Measurements from ENCODE around the gene TBL3. TPM values are rescaled to one million over a fixed set of nuclear protein-coding genes. Genes with fewer than 3 reads are reported as not detected.
"Not testable (repeated sequence)": the region's sequence is repeated elsewhere in the genome, so short reads cannot be mapped to it uniquely, and the experiment has no call there.

Gene TBL3
- total and polyA plus RNA-seq, 4 donors, result 12.5 to 24.3 (median 14.2) TPM

GRCh38 chr16:1950559-1950958 is 21.3 kb upstream of the TBL3 start (continued):
- no peak for TF ChIP-seq ZBTB33 (IDR thresholded peaks at IDR 0.05)
- TF ChIP-seq JUND (IDR thresholded peaks at IDR 0.05), result no peak
- no peak for TF ChIP-seq FOXA1 (IDR thresholded peaks at IDR 0.05)
- TF ChIP-seq ATF3 (IDR thresholded peaks at IDR 0.05), result no peak
- no peak for TF ChIP-seq YY1 (IDR thresholded peaks at IDR 0.05)
- TF ChIP-seq FOXA2 (IDR thresholded peaks at IDR 0.05), result no peak
- no peak for TF ChIP-seq EGR1 (IDR thresholded peaks at IDR 0.05; ENCODE audit: low read depth in 2 of 2)
- TF ChIP-seq HNF4A (conservative IDR thresholded peaks at IDR 0.05), result no peak

GRCh38 chr16:1953734-1954133 is 18.1 kb upstream of the TBL3 start:
- no peak for DNase-seq (ENCODE audit: low spot score)
- WGBS, result 95% methylated on average over 22 of the region's 22 CpGs
- no peak overlapping the region for H3K27ac ChIP-seq (ENCODE audit: low read depth in 1 of 2, low read length in 2 of 2)
- no peaks in the 10 kb centered on the region for H3K27me3 ChIP-seq (ENCODE audit: control insufficient read depth in 4 of 4, insufficient read depth in 4 of 4, low read length in 3 of 4)
- TF ChIP-seq REST (IDR thresholded peaks at IDR 0.05), result no peak
- no peak for TF ChIP-seq SP1 (IDR thresholded peaks at IDR 0.05)
- H3K4me1 ChIP-seq (ENCODE audit: control insufficient read depth in 4 of 4, insufficient read depth in 4 of 4, low read length in 3 of 4), result peaks cover under 1 to 3% (median 2%) of the 10 kb centered on the region in 4 donors
- H3K9me3 ChIP-seq (ENCODE audit: control insufficient read depth in 4 of 4, low read length in 3 of 4), result no peaks in the 10 kb centered on the region
- H3K9ac ChIP-seq (ENCODE audit: low read depth in 1 of 2, low read length in 2 of 2), result no peak overlapping the region
- no peaks in the 10 kb centered on the region for H3K36me3 ChIP-seq (ENCODE audit: control insufficient read depth in 4 of 4, insufficient read depth in 3 of 4, low read depth in 1 of 4, low read length in 3 of 4)
- no peak overlapping the region for H3K4me3 ChIP-seq (ENCODE audit: low read depth in 1 of 3, low read length in 3 of 3)

- DNase-seq (ENCODE audit: low spot score); H3K4me3 ChIP-seq (ENCODE audit: low read depth in 1 of 3, low read length in 3 of 3); H3K9ac ChIP-seq (ENCODE audit: low read depth in 1 of 2, low read length in 2 of 2); H3K27me3 ChIP-seq (ENCODE audit: control insufficient read depth in 4 of 4, insufficient read depth in 4 of 4, low read length in 3 of 4); H3K27ac ChIP-seq (ENCODE audit: low read depth in 1 of 2, low read length in 2 of 2); H3K9me3 ChIP-seq (ENCODE audit: control insufficient read depth in 4 of 4, low read length in 3 of 4): not testable (repeated sequence)
- Histone ChIP-seq H3K36me3 (ENCODE audit: control insufficient read depth in 4 of 4, insufficient read depth in 3 of 4, low read depth in 1 of 4, low read length in 3 of 4) (peaks cover 0 to 14% (median 6%) of the 10 kb centered on the region in 4 donors), H3K4me1 (ENCODE audit: control insufficient read depth in 4 of 4, insufficient read depth in 4 of 4, low read length in 3 of 4) (peaks cover 2 to 19% (median 15%) of the 10 kb centered on the region in 4 donors)
- WGBS, result 93% methylated on average over 21 of the region's 22 CpGs
Measured at GRCh38 chr16:1957434-1958142, 14.3 kb upstream of the TBL3 start.

GRCh38 chr16:1958143-1958491 is 13.7 kb upstream of the TBL3 start:
- DNase-seq (ENCODE audit: low spot score); H3K9ac ChIP-seq (ENCODE audit: low read depth in 1 of 2, low read length in 2 of 2); H3K27ac ChIP-seq (ENCODE audit: low read depth in 1 of 2, low read length in 2 of 2); H3K27me3 ChIP-seq (ENCODE audit: control insufficient read depth in 4 of 4, insufficient read depth in 4 of 4, low read length in 3 of 4); H3K4me3 ChIP-seq (ENCODE audit: low read depth in 1 of 3, low read length in 3 of 3); H3K9me3 ChIP-seq (ENCODE audit: control insufficient read depth in 4 of 4, low read length in 3 of 4): not testable (repeated sequence)
- WGBS, result 70% methylated on average over 30 of the region's 30 CpGs
- Histone ChIP-seq H3K36me3 (ENCODE audit: control insufficient read depth in 4 of 4, insufficient read depth in 3 of 4, low read depth in 1 of 4, low read length in 3 of 4) (peaks cover 0 to 19% (median 6%) of the 10 kb centered on the region in 4 donors), H3K4me1 (ENCODE audit: control insufficient read depth in 4 of 4, insufficient read depth in 4 of 4, low read length in 3 of 4) (peaks cover 3 to 20% (median 15%) of the 10 kb centered on the region in 4 donors)
